Heart right ventricle (tissue), 16 donors: Measurements from ENCODE around the gene WBP2NL. TPM values are rescaled to one million over a fixed set of nuclear protein-coding genes. Genes with fewer than 3 reads are reported as not detected.

ENCODE experiments used
- ATAC-seq, 8 donors: fragments of 200-7000 bp; cut with Tn5 transposase; one replicate each; pipeline ENCODE4 v1.9.1; 2020; ENCODE audit warnings: mild to moderate bottlenecking in 8 of 8, moderate library complexity in 8 of 8, moderate number of reproducible peaks in 1 of 8
- DNase-seq, 2 donors: peaks; one replicate each; pipeline ENCODE4 v3.0.0-alpha.2; 2020
- H3K27ac ChIP-seq, 10 donors: fragments of 200-600 bp; sonication (generic) in 2 of 10; one replicate each; pipeline versions ENCODE4 v1.5.0 to v1.8.0; 2020 to 2022; ENCODE audit warnings: mild to moderate bottlenecking in 3 of 10
- H3K27me3 ChIP-seq, 7 donors: fragments of 200-600 bp; one replicate each; pipeline ENCODE4 v1.8.0; 2021 to 2022; ENCODE audit warnings: mild to moderate bottlenecking in 2 of 7
- H3K36me3 ChIP-seq, 9 donors: fragments of 200-600 bp; sonication (generic) in 1 of 9; one replicate each; pipeline versions ENCODE4 v1.5.0 to v1.8.0; 2020 to 2022; ENCODE audit warnings: mild to moderate bottlenecking in 2 of 9
- H3K4me1 ChIP-seq, 9 donors: fragments of 200-600 bp; sonication (generic) in 1 of 9; one replicate each; pipeline versions ENCODE4 v1.5.0 to v1.8.0; 2020 to 2022; ENCODE audit warnings: mild to moderate bottlenecking in 4 of 9
- H3K4me3 ChIP-seq, 10 donors: fragments of 200-600 bp; sonication (generic) in 2 of 10; one replicate each; pipeline versions ENCODE4 v1.5.0 to v1.8.0; 2020 to 2022; ENCODE audit warnings: mild to moderate bottlenecking in 7 of 10, moderate library complexity in 2 of 10
- H3K9me3 ChIP-seq, 11 donors: fragments of 200-600 bp in 10 of 11; sonication (generic) in 2 of 11; one replicate each; pipeline versions ENCODE4 v1.5.0 to v1.8.0; 2013 to 2022; ENCODE audit warnings: mild to moderate bottlenecking in 2 of 11, control low read depth in 1 of 11, moderate library complexity in 1 of 11
- WGBS, 2 donors: extraction: QIAGEN DNeasy Blood & Tissue Kit; methylation state at CpG; one replicate each; pipeline ENCODE4 v1.1.7; 2013; ENCODE audit warnings: inconsistent platforms in 1 of 2; 5-methylcytosine and 5-hydroxymethylcytosine counted together
- intact Hi-C, 10 donors: fragments of 100-400 bp; cut with DNase I; formaldehyde crosslinking; loops; one replicate each; pipeline versions ENCODE4 v1.11.1 to v1.14.2; 2022
- polyA plus RNA-seq, 2 donors: library from polyadenylated mRNA; stranded (reverse); fragments of 200-250 nt; gene quantifications; one replicate each; pipeline ENCODE4 v1.2.3, GENCODE V29; 2013
- total RNA-seq, 10 donors: library from RNA; stranded (reverse); fragmentation: NEBNext Ultra II Directional in 3 of 10; extraction: Animal tissue kit (Norgen Biotek cat#: 25700) in 3 of 10; gene quantifications; one replicate each; pipeline versions ENCODE4 v1.2.1 to v1.2.4, GENCODE V29; 2021 to 2023
- TF ChIP-seq, protein P1 (sequence below), 9 donors: fragments of 200-600 bp; sonication (generic) in 2 of 9; IDR thresholded peaks; one replicate each; pipeline versions ENCODE4 v1.5.0 to v1.8.0; 2021 to 2022; ENCODE audit warnings: antibody characterized with exemption in 9 of 9, mild to moderate bottlenecking in 5 of 9, moderate library complexity in 1 of 9
- donor health status: Arrhythmogenic right ventricular cardiomyopathy.
- donor health status: ischemic (EF 13 %, LVEDD 7.1; RV severe dilation, severe dysfunction).
- donor health status: healthy with polysubstance abuse.
- donor health status: DM: no; HTN: yes; CAD: no.
- donor health status: DM: no; HTN: no; CAD: no.
- donor health status: ischemic (EF 25% LVEDD 6.9; RV normal size, moderate dysfunction).
- donor health status: ischemic (EF 25% LVEDD 5.7; RV mildly dilated, moderate dysfunction).
- donor health status: healthy.
- donor health status: DM: yes; HTN: yes; CAD: no.
- donor health status: Ischemic cardiomyopathy.
- donor health status: ischemic (EF 35%, LVEDD 5.7; RV mildly dilated, moderate dysfunction).
- donor health status: nonischemic (EF 11% LVEDD 7.7; RV severe dilation, severe dysfunction).
- donor health status: DM: yes; HTN: yes; CAD: no.
- donor health status: PGD.
- donor health status: ischemic (EF 29% LVEDD 5.4; RV normal size, mild dysfunction).
- donor health status: nonischemic (EF 23%, LVEDD 6.1; RV moderate dilation, normal function).

WBP2NL gene
- total and polyA plus RNA-seq, 12 donors = 0.09 to 0.81 (median 0.21) TPM; not detected in 5

- TF ChIP-seq, protein P1, sequence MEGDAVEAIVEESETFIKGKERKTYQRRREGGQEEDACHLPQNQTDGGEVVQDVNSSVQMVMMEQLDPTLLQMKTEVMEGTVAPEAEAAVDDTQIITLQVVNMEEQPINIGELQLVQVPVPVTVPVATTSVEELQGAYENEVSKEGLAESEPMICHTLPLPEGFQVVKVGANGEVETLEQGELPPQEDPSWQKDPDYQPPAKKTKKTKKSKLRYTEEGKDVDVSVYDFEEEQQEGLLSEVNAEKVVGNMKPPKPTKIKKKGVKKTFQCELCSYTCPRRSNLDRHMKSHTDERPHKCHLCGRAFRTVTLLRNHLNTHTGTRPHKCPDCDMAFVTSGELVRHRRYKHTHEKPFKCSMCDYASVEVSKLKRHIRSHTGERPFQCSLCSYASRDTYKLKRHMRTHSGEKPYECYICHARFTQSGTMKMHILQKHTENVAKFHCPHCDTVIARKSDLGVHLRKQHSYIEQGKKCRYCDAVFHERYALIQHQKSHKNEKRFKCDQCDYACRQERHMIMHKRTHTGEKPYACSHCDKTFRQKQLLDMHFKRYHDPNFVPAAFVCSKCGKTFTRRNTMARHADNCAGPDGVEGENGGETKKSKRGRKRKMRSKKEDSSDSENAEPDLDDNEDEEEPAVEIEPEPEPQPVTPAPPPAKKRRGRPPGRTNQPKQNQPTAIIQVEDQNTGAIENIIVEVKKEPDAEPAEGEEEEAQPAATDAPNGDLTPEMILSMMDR (IDR thresholded peaks at IDR 0.05) = no peak
- H3K9me3 ChIP-seq = no peaks in the 10 kb centered on the region
- H3K36me3 ChIP-seq = no peaks in the 10 kb centered on the region
- H3K27ac ChIP-seq = no peak overlapping the region
- 74 to 78% methylated on average over 9 of the region's 9 CpGs for WGBS, 2 donors
- no peak for ATAC-seq
- no peak overlapping the region for H3K4me3 ChIP-seq
- no peak for DNase-seq
- peaks cover 0 to 15% (median 5%) of the 10 kb centered on the region in 9 donors for H3K4me1 ChIP-seq
- H3K27me3 ChIP-seq = peaks cover 0 to 37% (median 34%) of the 10 kb centered on the region in 7 donors
- intact Hi-C loops = loop anchor here in 2 of 10 donors (10.0 kb wide), 2 partner anchors 465 to 495 kb away; no protein-coding TSS in a partner anchor
Observed at GRCh38 chr22:41979423-41980250, 19.0 kb upstream of the WBP2NL start.

DNA sequence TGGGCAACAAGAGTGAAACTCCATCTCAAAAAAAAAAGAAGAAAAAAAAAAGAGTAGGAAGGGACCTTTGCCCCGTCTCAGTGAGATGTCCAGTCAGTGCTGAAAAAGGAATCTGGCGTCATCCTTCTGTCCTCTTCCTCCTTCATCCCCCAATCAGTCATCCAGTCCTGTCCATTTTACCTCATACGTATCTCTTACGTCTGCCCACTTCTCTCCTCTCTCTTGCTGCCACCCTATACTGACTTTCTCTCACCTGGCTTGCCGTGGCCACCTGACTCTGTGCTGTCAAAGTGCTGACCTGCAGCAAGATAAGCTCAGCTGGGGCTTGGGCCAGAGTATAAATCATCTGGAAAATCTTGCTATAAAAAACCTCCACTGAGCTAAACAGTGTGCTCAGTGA lies 15.7 kb upstream of the WBP2NL start:
- no peak for DNase-seq
- TF ChIP-seq, protein P1 (IDR thresholded peaks at IDR 0.05) = no peak
- intact Hi-C loops = no loop called here
- H3K27ac ChIP-seq = no peak overlapping the region
- ATAC-seq = no peak
- H3K9me3 ChIP-seq = no peaks in the 10 kb centered on the region
- H3K27me3 ChIP-seq = peaks cover 0 to 7% (median 5%) of the 10 kb centered on the region in 7 donors
- no peaks in the 10 kb centered on the region for H3K36me3 ChIP-seq
- peaks cover 0 to 10% (median 0%) of the 10 kb centered on the region in 9 donors for H3K4me1 ChIP-seq
- WGBS, 2 donors = 63% methylated on average over 5 of the region's 5 CpGs
- no peak overlapping the region for H3K4me3 ChIP-seq

DNA sequence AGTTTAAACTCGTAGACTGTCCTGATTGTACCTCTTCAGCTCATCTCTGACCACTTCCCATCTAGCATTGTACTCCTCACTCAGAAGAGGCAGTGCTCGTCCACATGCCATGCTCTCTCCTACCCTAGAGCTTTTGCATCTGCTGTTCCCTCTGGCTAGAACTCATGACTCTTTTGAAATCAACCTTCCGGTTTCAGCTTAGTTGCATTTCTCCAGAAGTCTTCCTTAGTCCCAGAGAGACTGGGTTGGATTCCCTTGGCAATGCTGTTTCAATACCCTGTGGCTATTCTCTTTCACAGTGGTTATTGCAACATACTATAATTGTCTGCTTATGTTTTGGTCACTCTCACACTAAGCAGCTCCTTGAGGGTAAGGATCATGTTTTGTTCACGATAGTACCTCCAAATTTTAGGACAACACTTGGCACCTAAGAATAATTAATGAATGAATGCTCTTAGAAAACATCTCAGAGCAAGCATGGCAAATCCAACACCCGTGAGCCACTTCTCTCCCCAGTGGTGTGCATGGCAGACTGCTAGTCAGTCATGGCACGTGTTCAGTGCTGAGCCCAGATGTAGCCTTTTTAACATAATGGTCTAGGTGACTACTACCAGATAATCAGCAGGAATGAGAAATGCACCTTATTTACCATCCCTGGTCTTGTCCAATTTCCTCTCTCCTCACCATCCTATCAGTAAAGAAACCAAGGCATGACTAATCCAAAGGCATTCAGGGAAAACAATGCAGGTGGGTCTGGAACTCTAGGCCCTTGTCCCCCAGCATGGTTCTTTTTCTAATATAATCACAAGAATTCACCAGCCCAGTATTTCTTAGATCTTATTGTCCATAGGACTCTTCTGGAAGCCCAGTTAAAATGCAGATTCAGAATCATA lies 14.8 kb upstream of the WBP2NL start:
- intact Hi-C loops = no loop called here
- TF ChIP-seq, protein P1 (IDR thresholded peaks at IDR 0.05) = no peak
- no peaks in the 10 kb centered on the region for H3K36me3 ChIP-seq
- H3K4me1 ChIP-seq = peaks cover 0 to 10% (median 0%) of the 10 kb centered on the region in 9 donors
- no peaks in the 10 kb centered on the region for H3K9me3 ChIP-seq
- H3K27ac ChIP-seq = no peak overlapping the region
- WGBS, 2 donors = 72 to 84% methylated on average over 6 of the region's 6 CpGs
- ATAC-seq = peak in 1 of 8 donors; percentile 47
- H3K27me3 ChIP-seq = peaks cover 0 to 3% (median 0%) of the 10 kb centered on the region in 7 donors
- no peak overlapping the region for H3K4me3 ChIP-seq
- no peak for DNase-seq

DNA sequence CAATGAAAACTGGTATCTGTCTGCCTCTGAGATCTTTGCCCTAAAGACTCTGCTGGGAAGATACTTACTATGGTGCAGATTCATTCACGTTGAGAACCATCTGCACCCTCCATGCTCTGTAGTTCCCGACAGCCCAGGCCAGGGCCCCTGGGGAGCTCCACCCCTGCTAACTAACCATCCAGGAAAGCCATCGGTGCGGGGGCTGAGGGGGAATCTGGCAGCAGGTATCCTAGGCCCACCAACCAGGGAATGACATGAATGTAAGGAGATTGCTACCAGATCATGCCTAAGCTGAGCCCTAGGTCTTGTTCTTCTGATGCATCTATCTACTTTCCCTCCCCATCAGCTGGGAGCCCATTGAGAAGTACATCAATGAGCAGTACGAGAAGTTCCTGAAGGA lies 11.3 kb upstream of the WBP2NL start:
- H3K4me3 ChIP-seq = no peak overlapping the region
- ATAC-seq (no peak), DNase-seq (no peak)
- H3K36me3 ChIP-seq = no peaks in the 10 kb centered on the region
- TF ChIP-seq, protein P1 (IDR thresholded peaks at IDR 0.05) = no peak
- peaks cover 0 to 10% (median 0%) of the 10 kb centered on the region in 9 donors for H3K4me1 ChIP-seq
- intact Hi-C loops = no loop called here
- H3K27ac ChIP-seq = no peak overlapping the region
- H3K9me3 ChIP-seq = no peaks in the 10 kb centered on the region
- peaks cover 0 to 9% (median 0%) of the 10 kb centered on the region in 7 donors for H3K27me3 ChIP-seq
- 91 to 92% methylated on average over 5 of the region's 5 CpGs for WGBS, 2 donors
